PC-9 (cell line): ENCODE data around the gene CAP2. TPM values are rescaled to one million over a fixed set of nuclear protein-coding genes. Genes with fewer than 3 reads are reported as not detected.

Experiments
- BruUV-seq: library from RNA; stranded (reverse); fragments of 400-500 nt; replicated peaks from 2 replicates; lab custom pipeline; 2021; lab: Mats Ljungman, UMichigan
- CTCF ChIA-PET: fragments of 300-600 bp; sonication (Branson Sonifier 250); formaldehyde crosslinking; loops from one replicate; lab custom pipeline; 2022; ENCODE audit warnings: antibody characterized with exemption; lab: Charles Lee
- POLR2A ChIA-PET: fragments of 300-600 bp; sonication (Branson Sonifier 250); formaldehyde crosslinking; loops from one replicate; lab custom pipeline; 2022; ENCODE audit warnings: antibody characterized with exemption; ENCODE audit not compliant: unreplicated experiment; lab: Charles Lee
- DNase-seq, 2 experiments: peaks; one replicate each; pipeline versions ENCODE4 v3.0.0 to v3.0.0-alpha.2; 2015 to 2022; ENCODE audit warnings: mixed read lengths in 1 of 2
- H2AFZ ChIP-seq: fragments of 200-600 bp; sonication (generic); 2 replicates; pipeline ENCODE4 v1.8.1; 2017; ENCODE audit warnings: antibody characterized with exemption
- H3F3A ChIP-seq: fragments of 200-600 bp; sonication (generic); 2 replicates; pipeline ENCODE4 v1.8.1; 2017; ENCODE audit warnings: antibody characterized with exemption, mild to moderate bottlenecking, low read depth; ENCODE audit not compliant: insufficient read depth
- H3K27ac ChIP-seq: fragments of 200-600 bp; sonication (generic); 2 replicates; pipeline ENCODE4 v1.6.1; 2016; ENCODE audit warnings: mixed run types
- H3K27me3 ChIP-seq: fragments of 200-600 bp; sonication (generic); 2 replicates; pipeline ENCODE4 v1.6.1; 2016; ENCODE audit warnings: low read depth, mixed run types; ENCODE audit not compliant: insufficient read depth
- H3K36me3 ChIP-seq: fragments of 200-600 bp; sonication (generic); 2 replicates; pipeline ENCODE4 v1.6.1; 2016; ENCODE audit warnings: low read depth, mixed run types
- H3K4me1 ChIP-seq: fragments of 200-600 bp; sonication (generic); replicated peaks from 2 replicates; pipeline ENCODE4 v1.6.1; 2016; ENCODE audit warnings: mixed run types; ENCODE audit not compliant: insufficient read depth
- H3K4me2 ChIP-seq: fragments of 200-600 bp; sonication (generic); 2 replicates; pipeline ENCODE4 v1.6.1; 2017; ENCODE audit warnings: mixed run types
- H3K4me3 ChIP-seq: fragments of 200-600 bp; sonication (generic); 2 replicates; pipeline ENCODE4 v1.6.1; 2016; ENCODE audit warnings: mixed run types
- H3K79me2 ChIP-seq: fragments of 200-600 bp; sonication (generic); 2 replicates; pipeline ENCODE4 v1.6.1; 2017; ENCODE audit warnings: low read depth, mixed run types
- H3K9me2 ChIP-seq: fragments of 200-600 bp; sonication (generic); 2 replicates; pipeline ENCODE4 v1.8.1; 2017; ENCODE audit warnings: mild to moderate bottlenecking; ENCODE audit not compliant: insufficient read depth
- H3K9me3 ChIP-seq: fragments of 200-600 bp; sonication (generic); 2 replicates; pipeline ENCODE4 v1.8.1; 2016; ENCODE audit warnings: low read depth; ENCODE audit not compliant: insufficient read depth
- H4K20me1 ChIP-seq: fragments of 200-600 bp; sonication (generic); 2 replicates; pipeline ENCODE4 v1.8.1; 2017; ENCODE audit not compliant: insufficient read depth
- EZH2 ChIP-seq: fragments of 200-600 bp; sonication (generic); IDR thresholded peaks from 2 replicates; pipeline ENCODE4 v1.8.0; 2017; ENCODE audit warnings: antibody characterized with exemption, low read depth
- intact Hi-C: fragments of 100-400 bp; cut with micrococcal nuclease; formaldehyde crosslinking; loops from one replicate; pipeline ENCODE4 v1.10.0; 2022; ENCODE audit not compliant: unreplicated experiment
- total RNA-seq: library from RNA; stranded (reverse); gene quantifications from 2 replicates; pipeline ENCODE4 v1.2.3, GENCODE V29; 2021
- TF ChIP-seq, protein P1 (sequence below): fragments of 200-600 bp; sonication (generic); conservative IDR thresholded peaks from 2 replicates; pipeline ENCODE4 v1.6.1; 2017; ENCODE audit warnings: mixed run types, antibody characterized with exemption, mild to moderate bottlenecking, moderate library complexity

The CAP2 gene
- total RNA-seq, 1 experiment from 2014 or later, result 12.0 TPM

- Histone ChIP-seq H3F3A (no peaks in the 10 kb centered on the region), H3K36me3 (no peaks in the 10 kb centered on the region), H4K20me1 (no peaks in the 10 kb centered on the region), H3K4me2 (no peak overlapping the region), H3K27me3 (no peaks in the 10 kb centered on the region), H3K9me3 (no peaks in the 10 kb centered on the region), H3K27ac (no peak overlapping the region), H2AFZ (no peak overlapping the region), H3K9me2 (no peaks in the 10 kb centered on the region), H3K79me2 (no peaks in the 10 kb centered on the region), H3K4me3 (no peak overlapping the region), H3K4me1 (no peaks in the 10 kb centered on the region)
- TF ChIP-seq, protein P1, sequence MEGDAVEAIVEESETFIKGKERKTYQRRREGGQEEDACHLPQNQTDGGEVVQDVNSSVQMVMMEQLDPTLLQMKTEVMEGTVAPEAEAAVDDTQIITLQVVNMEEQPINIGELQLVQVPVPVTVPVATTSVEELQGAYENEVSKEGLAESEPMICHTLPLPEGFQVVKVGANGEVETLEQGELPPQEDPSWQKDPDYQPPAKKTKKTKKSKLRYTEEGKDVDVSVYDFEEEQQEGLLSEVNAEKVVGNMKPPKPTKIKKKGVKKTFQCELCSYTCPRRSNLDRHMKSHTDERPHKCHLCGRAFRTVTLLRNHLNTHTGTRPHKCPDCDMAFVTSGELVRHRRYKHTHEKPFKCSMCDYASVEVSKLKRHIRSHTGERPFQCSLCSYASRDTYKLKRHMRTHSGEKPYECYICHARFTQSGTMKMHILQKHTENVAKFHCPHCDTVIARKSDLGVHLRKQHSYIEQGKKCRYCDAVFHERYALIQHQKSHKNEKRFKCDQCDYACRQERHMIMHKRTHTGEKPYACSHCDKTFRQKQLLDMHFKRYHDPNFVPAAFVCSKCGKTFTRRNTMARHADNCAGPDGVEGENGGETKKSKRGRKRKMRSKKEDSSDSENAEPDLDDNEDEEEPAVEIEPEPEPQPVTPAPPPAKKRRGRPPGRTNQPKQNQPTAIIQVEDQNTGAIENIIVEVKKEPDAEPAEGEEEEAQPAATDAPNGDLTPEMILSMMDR, result no peak
- TF ChIP-seq EZH2, result no peak
- no TSS peak for BruUV-seq
- CTCF ChIA-PET, result no interaction called here
- intact Hi-C loops, result no loop called here
- no peak for DNase-seq
- POLR2A ChIA-PET, result no interaction called here
These were observed 57.4 kb downstream of the CAP2 start for GRCh38 chr6:17450832-17451231.

- DNase-seq, result no peak
- no peaks in the 10 kb centered on the region for H3K27me3 ChIP-seq
- ChIA-PET POLR2A (no interaction called here), CTCF (no interaction called here)
- no peak for TF ChIP-seq EZH2
- TF ChIP-seq, protein P1, result no peak
- H3K27ac ChIP-seq, result no peak overlapping the region
- H3K36me3 ChIP-seq, result no peaks in the 10 kb centered on the region
- H3K79me2 ChIP-seq, result no peaks in the 10 kb centered on the region
- H2AFZ ChIP-seq, result no peak overlapping the region
- no peaks in the 10 kb centered on the region for H4K20me1 ChIP-seq
- no peaks in the 10 kb centered on the region for H3K4me1 ChIP-seq
- no peaks in the 10 kb centered on the region for H3F3A ChIP-seq
- no peak overlapping the region for H3K4me3 ChIP-seq
- no peak overlapping the region for H3K4me2 ChIP-seq
- no TSS peak for BruUV-seq
- intact Hi-C loops, result no loop called here
- no peaks in the 10 kb centered on the region for H3K9me3 ChIP-seq
- H3K9me2 ChIP-seq, result no peaks in the 10 kb centered on the region
These were observed 58.7 kb downstream of the CAP2 start for GRCh38 chr6:17452096-17452495.

DNA sequence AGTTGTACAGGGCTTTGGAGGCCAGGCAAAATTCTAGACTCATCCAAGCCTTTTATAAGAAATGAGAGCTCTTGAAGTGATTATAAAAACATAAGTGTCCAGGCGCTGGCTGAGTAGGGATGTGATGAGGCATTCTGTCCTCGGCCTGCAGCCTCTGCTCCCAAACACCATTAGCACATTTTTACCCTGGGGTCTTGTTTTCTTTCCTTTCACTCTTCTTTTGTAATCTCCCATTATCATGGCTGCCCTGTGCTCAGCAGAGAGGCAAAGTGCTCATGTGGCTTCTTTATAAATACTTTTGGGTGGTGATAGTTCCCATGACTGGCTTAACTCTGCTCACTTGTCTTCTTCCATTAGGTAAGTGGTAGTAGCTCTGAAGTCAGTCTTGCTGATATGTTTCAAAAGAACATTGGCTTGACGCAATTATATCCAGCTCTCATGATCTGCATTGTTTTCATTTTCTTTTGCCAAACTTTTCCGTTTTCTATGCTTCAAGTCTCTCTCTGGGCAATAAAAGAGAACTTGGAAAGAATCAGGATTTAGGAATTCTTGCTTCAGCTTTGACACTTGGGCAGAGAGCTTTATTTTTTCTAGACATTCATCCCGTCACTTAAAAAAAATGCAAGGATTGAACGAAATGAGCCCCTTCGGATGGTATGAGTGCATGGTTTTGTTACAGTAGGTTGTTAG lies 61.1 kb downstream of the CAP2 start:
- Histone ChIP-seq H2AFZ (no peak overlapping the region), H3K4me3 (no peak overlapping the region), H3K4me2 (no peak overlapping the region), H3K27ac (no peak overlapping the region), H3K27me3 (no peaks in the 10 kb centered on the region), H4K20me1 (no peaks in the 10 kb centered on the region), H3K9me3 (no peaks in the 10 kb centered on the region), H3K9me2 (no peaks in the 10 kb centered on the region), H3K4me1 (no peaks in the 10 kb centered on the region), H3K36me3 (no peaks in the 10 kb centered on the region), H3F3A (no peaks in the 10 kb centered on the region), H3K79me2 (no peaks in the 10 kb centered on the region)
- intact Hi-C loops, result no loop called here
- BruUV-seq, result no TSS peak
- ChIA-PET POLR2A (no interaction called here), CTCF (no interaction called here)
- TF ChIP-seq, protein P1, result no peak
- TF ChIP-seq EZH2, result no peak
- no peak for DNase-seq
